GM12874 (cell line): Measurements from ENCODE around the gene GMCL2.

Experiments
- CTCF ChIP-seq: IDR thresholded peaks from 2 replicates; pipeline ENCODE4 v1.5.1; 2011; ENCODE audit warnings: low read depth, mild to moderate bottlenecking, control low read depth, low read length, moderate library complexity; ENCODE audit not compliant: insufficient read depth

The GMCL2 gene, protein sequence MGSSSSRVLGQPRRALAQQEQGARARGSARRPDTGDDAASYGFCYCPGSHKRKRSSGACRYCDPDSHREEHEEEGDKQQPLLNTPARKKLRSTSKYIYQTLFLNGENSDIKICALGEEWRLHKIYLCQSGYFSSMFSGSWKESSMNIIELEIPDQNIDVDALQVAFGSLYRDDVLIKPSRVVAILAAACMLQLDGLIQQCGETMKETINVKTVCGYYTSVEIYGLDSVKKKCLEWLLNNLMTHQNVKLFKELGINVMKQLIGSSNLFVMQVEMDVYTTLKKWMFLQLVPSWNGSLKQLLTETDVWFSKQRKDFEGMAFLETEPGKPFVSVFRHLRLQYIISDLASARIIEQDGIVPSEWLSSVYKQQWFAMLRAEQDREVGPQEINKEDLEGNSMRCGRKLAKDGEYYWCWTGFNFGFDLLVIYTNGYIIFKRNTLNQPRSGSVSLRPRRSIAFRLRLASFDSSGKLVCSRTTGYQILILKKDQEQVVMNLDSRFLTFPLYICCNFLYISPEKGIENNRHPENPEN

DNA sequence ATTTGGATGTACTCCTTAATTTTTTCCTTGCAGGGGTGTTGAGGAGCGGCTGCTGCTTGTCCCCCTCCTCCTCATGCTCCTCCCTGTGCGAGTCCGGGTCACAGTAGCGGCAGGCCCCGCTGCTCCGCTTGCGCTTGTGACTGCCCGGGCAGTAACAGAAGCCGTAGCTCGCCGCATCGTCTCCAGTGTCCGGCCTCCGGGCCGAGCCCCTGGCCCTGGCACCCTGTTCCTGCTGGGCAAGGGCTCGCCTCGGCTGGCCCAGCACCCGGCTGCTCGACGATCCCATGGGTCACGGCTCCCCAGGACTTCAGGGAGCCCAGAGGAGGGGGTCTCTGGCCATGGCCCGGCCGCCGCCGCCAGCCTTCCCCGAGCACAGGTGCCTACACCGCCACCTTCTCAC is at the start of gene GMCL2:
Gene GMCL2 (minus strand): TSS at position 358 of the 400 bp plus-strand sequence. CDS start 72 bp downstream, at position 286.
- TF ChIP-seq CTCF, result no peak

DNA sequence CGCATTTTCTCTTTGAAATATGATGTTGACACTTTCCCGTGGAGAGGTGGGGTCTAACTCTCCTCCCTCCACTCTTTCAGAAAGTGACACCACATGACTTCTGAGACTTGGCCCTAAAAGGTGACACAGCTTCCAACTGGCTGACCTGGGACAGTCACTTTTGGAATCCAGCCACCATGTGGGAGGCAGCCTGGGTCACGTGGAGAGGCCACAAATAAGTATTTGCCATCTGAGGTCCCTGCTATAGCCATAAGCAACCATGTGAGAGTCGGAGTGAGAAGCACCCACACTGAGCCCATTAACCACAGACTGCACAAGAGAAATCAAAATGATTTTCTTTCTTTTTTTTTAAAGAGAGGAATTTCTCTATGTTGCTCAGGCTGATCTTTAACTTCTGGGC is 49.5 kb upstream of the GMCL2 start:
- TF ChIP-seq CTCF, result no peak

DNA sequence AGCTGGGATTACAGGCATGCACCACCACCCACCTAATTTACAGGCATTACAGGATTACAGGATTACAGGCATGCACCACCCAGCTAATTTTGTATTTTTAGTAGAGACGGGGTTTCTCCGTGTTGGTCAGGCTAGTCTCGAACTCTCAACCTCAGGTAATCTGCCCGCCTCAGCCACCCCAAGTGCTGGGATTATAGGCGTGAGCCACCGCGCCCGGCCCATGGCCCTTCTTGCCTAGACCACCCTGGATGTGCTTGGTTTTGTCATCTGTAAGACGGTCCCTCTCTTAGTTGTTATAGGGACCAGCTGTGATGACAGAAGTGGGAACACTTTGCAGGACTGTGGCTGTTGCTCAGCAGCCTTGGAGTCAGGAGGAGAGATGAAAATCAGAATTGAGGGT is 49.0 kb upstream of the GMCL2 start:
- TF ChIP-seq CTCF, result no peak

DNA sequence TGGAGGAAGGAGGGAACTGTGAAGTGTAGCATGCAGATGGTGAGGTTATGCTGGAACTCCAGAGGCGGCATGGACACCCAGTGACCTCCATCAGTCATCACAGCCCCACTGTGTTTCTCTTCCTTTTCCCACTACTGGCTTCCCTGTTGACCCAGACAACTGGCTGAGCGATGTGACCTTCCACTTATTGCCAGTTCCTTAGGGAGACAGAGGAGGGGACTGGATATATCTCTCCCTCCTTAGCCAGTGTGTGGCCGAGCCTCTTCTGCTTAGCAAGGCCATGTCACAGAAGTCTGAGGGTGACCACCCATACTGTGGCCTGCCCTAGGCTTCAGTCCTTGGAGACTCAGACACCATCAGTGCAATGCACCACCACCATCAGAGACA is 48.4 kb upstream of the GMCL2 start:
- no peak for TF ChIP-seq CTCF

DNA sequence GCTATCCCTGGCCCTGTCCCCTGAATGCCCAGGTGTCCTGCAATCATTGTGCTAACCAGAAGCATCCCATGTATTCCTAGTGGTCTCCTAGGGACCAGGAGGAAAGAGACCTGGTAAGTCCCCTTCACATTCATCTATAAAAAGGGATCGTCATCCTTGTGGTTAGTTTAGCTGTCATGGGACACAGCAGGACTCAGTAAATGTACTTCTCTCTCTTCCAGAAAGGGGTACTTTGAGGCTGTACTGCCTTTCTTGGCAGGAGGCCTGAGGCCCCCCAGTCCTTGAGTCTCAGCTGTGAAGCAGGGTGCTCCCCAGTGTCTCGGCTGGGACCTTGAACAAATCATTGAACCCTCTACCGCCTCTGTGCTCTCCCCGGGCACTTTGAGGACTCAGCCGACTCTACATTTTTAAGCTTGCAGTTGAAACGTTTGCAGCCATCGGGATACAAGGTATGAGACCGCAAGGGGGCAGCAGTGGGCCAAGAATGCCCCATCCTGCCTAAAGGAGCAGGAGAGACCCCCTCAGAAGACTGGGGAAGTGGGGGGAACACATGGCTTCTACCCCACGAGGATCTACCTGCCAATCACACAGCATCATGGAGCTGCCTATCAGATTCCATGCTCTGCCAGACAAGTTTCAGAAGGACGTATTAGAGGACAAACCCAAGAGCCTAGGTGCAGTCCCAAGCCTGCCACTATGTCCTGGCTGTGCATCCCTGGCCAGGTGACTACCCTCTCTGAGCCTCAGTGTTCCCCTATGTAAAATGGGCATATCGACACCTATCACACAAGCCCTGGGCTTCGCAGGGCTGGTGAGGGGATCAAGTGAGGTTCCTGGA is 47.8 kb upstream of the GMCL2 start:
- peak; percentile 86 for TF ChIP-seq CTCF

DNA sequence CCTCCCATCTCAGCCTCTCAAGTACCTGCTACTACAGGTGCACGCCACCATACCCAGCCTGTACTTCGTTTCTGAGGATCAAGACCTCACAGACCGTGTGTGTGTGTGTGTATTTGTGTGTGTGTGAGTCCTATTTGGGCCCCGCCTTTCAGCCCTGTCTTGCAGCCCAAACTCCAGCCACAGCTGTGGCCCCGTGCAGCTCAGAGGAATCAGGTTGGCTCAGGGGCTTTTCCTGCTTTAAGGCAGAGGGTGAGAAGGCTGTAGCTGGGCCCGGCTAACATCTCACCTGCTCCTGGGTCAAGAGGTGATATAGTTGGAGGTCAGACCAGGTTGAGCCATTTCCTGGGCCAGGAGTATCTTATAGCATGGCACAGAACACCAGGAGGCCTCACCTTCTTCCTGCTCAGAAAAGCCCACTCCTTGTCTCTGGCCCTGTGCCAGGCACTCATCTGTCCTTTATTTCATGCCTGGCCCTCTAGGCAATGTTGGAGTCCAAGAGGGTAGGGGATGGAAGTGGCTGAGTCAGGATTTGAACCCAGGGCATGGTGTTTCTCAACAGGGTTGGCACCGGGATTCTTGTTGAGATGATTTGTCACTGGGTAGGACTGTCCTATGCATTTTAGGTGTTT is 47.1 kb upstream of the GMCL2 start:
- TF ChIP-seq CTCF, result no peak

- TF ChIP-seq CTCF, result no peak
These were observed 45.8 kb upstream of the GMCL2 start for GRCh38 chr5:178232920-178233429.
